GM19455 (cell line): ENCODE results near the gene LRRC51.
"Not testable (repeated sequence)": the region's sequence is repeated elsewhere in the genome, so short reads cannot be mapped to it uniquely, and the experiment has no call there.

Experiments used
- ATAC-seq: cut with Tn5 transposase; IDR thresholded peaks from one replicate; pipeline ENCODE4 v1.9.1; 2021; ENCODE audit not compliant: unreplicated experiment

LRRC51 gene

DNA sequence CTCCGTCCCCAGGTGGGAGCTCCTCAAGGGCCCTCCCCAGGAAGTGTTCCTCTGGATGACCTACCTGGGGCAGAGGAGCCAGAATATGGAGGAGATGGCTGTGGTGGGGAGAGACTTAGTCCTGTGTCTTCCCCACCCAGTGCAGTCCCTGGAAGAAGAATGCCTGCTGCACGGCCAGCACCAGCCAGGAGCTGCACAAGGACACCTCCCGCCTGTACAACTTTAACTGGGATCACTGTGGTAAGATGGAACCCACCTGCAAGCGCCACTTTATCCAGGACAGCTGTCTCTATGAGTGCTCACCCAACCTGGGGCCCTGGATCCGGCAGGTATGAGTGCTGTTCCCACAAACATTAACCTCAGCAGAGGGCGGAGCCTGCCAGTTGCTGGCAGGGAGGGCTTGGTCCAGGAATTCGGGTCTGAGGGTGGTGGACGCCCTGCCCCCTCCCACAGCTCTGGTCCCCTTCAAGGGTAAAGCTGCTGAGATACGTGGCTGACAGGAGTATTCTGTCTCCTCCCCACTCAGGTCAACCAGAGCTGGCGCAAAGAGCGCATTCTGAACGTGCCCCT lies 58.3 kb downstream of the LRRC51 start:
- ATAC-seq: no peak

DNA sequence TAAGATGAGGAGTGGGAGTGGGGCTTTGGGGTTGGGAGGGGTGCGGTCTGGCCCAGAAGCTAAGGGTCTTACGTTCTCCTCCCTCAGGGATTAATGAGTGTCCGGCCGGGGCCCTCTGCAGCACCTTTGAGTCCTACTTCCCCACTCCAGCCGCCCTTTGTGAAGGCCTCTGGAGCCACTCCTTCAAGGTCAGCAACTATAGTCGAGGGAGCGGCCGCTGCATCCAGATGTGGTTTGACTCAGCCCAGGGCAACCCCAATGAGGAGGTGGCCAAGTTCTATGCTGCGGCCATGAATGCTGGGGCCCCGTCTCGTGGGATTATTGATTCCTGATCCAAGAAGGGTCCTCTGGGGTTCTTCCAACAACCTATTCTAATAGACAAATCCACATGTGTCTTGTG lies 58.9 kb downstream of the LRRC51 start:
- no peak for ATAC-seq

DNA sequence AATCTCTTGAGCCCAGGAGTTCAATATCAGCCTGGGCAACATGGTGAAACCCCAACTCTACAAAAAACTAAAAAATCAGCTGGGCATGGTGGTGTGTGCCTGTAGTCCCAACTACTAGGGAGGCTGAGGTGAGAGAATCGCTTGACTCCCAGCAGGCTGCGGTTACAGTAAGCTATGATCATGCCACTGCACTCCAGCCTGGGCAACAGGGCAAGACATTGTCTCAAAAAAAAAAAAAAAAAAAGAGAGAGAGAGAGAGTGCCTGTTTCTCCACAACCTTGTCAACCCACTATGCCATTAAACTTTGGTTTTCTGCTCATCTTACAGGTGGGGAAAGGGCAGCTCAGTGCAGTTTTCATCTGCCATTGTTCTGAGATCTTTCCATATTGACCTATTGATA lies 60.0 kb downstream of the LRRC51 start:
- no peak for ATAC-seq

DNA sequence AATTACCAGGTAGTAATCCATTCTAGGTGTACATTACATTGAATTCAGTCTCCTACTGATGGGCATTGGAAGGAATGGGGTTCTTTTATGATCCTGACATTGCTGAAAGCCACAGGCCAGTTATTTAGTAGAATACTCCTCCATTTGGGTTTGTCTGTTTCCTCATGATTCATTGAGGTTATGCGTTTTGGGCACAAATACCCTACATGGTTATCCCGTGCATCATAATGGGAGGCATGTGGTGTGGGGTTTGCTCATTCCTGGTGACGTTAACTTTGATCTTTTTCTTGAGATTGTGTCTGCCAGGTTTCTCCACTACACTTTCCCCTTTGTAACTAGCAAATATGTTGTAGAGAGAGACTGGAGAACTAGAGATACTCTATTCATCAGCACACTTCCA lies 60.4 kb downstream of the LRRC51 start:
- no peak for ATAC-seq

DNA sequence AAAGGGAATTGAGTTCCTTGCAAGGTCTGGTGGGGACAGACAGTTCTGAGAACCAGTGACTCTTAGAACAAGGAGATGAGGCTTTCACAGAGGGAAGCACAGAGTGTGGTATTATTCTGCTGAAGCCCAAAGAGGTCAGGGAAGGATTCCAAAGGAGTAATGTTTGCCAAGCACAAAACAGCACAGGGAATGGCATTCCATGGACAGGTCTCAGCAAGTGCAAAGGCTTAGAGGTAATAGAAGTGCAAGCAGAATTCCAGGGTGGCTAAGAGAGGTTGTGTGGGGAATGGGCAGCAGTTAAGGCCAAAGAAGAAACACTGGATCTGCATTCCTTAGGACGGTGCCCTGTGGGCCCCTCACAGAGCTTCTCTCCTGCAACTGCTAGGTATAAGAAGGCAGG lies 61.4 kb downstream of the LRRC51 start:
- not testable (repeated sequence) for ATAC-seq

DNA sequence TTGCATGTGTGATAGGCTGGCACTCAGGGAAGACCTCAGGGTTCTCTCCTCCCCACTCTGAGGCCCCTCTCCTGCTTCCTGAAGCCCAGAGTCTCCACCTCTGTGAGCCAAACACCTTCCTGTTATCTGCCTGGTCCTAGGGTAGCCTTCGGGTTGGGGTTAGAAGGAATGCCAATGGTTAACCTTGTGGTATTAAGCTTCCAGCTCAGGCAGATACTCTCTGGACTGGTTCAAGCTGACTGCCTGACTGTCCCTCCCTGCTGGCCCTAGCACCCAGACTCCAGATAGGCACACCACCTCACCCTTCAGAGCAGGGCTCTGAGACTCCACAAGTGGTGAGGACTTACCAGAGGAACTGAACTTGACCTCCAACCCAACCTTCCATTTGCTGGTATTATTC lies 61.9 kb downstream of the LRRC51 start:
- not testable (repeated sequence) for ATAC-seq

DNA sequence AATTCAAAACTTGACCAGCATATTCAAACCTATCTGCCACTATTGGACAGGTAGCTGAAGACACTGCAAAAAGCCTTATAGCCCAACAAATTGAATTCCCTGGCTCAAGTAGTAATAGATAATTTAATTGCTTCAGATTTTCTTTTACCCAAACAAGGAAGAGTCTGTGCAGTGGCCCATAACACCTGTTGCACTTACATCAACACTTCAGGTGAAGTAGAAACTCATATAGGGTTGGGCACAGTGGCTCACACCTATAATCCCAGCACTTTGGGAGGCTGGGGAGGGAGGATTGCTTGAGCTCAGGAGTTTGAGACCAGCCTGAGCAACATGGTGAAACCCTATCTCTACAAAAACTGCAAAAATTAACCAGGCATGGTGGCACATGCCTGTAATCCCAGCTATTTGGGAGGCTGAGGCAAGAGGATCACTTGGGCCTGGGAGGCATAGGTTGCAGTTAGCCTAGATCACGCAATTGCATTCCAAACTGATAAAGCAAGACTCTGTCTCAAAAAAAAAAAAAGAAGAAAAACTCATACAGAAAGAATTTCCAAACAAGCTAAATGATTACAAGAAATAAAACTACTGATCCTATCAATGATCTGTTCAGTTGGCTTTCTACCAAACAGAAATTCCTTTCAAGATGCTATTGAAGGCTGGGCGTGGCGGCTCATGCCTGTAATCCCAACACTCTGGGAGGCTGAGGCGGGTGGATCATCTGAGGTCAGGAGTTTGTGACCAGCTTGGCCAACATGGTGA lies 64.3 kb downstream of the LRRC51 start:
- no peak for ATAC-seq
